Muscle of arm (tissue), 12 donors: ENCODE measurements around the gene PRM1. TPM values are rescaled to one million over a fixed set of nuclear protein-coding genes. Genes with fewer than 3 reads are reported as not detected.
"Not testable (repeated sequence)": the region's sequence is repeated elsewhere in the genome, so short reads cannot be mapped to it uniquely, and the experiment has no call there.

Source experiments
- DNase-seq: peaks from one replicate; pipeline ENCODE4 v3.0.0-alpha.2; 2013
- polyA plus RNA-seq, 12 donors: library from polyadenylated mRNA; unstranded; fragments of 120-200 nt; gene quantifications; one replicate each; pipeline ENCODE4 v1.2.1, GENCODE V29; 2013; ENCODE audit not compliant: insufficient read length in 12 of 12

The PRM1 gene
- polyA plus RNA-seq, 12 donors, result not detected

DNA sequence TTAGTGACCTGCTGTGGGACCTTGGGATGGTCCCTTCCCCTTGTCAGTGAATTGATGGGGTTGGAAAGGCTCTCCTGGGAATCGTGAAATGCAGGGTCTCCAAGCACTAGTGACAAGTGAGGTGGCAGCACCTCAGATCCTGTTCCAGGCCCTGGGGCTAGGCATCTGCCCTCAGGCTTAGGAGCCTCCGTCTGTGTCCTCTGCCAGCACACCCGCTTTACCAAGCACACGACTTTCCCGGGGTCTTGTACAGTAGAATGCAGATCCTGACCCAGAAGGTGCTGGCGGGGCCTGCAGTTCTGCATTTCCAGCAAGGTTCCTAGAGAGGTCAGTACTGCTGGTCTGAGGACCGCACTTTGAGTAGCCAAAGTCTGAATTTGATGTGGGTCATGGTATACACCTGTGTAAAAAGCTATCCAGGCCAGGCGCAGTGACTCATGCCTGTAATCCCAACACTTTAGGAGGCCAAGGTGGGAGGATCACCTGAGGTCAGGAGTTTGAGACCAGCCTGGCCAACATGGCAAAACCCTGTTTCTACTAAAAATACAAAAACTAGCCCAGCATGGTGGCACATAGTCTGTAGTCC lies 33.3 kb upstream of the PRM1 start:
- DNase-seq, result no peak

DNA sequence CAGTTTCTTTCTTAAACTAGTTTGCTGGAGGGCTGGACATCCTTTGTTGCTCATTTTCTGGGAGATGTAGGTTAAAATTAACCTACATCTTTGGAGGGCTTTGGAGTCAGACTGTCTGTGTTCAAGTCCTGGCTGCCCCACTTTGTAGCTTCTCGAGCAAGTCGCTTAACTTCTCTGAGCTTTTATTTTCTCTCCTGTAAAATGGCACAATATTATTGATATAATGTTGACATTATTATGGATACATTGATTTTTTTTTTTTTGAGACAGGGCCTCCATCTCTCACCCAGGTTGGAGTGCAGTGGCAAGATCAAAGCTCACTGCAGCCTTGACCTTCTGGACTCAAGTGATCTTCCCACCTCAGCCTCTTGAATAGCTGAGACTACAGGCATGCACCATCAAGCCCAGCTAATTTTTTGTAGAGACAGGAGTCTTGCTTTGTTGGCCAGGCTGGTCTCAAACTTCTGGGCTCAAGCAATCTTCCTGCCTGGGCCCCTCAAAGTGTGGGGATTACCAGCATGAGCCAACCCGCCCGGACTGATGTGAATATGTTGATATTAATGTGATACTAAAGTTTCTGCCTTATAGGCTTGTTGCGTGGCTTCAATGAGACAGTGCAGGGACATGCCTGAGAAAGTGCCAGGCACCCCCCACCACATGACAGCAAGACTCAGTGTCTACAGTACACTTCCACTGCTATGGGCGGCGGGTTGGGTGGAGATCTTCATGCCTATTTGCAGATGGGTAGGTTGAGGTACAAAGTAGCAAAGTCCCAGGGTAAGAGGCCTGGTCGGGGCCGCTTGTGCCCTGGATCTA lies 32.6 kb upstream of the PRM1 start:
- no peak for DNase-seq

DNA sequence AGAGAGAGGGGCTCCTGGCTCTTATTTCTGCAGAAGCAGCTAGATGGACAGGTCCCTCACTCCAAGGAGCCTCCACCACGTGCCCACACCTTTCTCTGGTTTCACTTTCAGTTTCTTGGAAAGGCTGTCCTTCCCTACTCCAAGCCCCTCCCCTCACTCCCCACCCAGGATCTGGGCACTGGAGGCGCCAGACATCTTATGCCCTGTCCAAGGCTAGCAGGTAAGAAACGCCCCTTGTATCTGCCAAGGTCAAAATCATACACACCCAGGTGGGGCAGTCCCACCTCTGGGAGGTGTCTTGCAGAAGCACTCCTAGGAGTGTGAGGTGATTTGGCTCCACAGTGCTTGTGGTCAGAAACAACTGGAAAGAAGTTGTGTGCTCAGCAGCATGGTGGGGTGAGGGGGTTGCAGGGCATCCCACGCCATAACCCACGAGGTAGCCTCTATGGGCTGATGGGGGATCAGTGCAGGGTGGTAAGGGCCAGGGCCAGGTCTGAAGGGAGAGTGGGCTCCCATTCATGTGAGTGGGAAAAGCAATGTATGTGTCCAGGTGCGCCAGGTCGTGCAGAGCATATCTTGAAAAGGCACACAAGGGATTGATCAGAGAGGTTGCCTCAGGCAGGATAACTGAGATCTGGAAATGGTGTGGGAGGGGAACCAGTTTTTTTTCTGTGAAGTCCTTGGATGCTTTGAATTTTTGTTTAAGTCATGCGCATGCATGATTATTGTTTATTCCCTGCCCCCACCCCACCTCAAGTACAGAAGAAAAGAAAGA lies 31.8 kb upstream of the PRM1 start:
- DNase-seq, result no peak

DNA sequence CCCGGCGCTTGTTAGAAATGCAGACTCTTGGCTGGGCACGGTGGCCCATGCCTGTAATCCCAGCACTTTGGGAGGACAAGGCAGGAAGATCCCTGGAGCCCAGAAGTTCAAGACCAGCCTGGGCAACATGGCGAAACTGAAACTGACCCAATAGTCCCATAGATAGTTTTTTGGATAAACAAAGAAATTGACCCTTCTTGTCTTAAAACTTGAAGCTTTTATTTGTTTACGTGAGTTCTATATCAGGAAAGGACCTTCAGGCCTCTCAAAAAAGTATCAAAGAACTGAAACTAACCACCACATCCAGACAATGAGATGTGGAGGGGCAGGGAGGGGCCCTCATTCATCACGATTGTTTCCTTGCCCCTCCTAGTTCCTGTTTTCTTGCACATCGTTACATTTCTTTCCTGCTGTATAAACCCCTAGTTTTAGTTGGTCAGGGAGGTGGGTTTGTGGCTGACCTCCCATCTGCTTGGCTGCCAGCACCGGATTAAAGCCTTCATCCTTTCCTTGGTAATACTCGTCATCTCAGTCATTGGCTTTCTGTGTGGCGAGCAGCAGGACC lies 29.9 kb upstream of the PRM1 start:
- no peak for DNase-seq

DNA sequence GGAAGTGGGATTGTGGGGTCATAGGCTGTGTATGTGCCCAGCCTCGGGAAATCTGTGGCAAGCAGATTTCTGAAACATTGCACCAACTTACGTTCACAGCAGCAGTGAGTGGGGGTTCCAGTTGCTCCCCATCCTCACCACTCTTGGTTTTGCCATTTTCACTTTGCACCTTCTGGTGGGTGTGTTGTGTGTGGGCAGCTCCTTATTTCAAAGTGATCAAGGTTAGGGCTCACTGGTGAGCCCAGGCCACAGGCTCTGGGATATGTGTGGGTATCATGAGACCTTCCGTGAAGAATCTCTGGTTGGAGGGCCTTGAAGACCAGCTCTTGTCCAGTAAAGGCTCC lies 29.5 kb upstream of the PRM1 start:
- DNase-seq, result no peak

DNA sequence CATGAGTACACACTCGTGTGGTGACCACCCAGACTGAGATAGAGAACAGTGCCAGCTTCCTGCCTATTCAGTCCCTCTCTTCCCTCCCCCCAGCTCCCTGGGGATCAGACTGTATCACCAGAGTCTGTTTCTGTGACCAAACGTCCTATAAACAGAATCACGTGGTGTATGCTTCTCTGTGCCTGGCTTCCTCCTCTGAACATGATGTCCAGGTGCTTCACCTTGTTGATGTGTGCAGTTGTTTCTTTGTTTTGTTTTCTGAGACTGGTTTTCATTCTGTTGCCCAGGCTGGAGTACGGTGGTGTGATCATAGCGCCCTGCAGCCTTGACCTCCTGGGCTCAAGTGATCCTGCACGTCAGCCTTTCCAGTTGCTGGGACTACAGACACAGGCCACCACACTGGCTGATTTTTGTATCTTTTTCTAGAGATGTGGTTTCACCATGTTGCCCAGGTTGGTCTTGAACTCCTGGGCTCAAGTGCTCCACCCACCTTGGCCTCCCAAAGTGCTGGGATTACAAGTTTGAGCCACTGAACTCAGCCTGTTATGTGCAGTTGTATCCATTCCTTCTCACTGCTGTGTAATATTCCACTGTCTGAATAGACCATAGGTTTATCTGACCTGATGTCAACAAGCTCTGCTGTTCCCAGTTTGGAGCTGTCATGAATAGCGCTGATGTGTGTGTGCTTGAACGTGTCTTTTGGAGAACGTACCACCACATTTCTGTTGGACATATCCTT lies 28.9 kb upstream of the PRM1 start:
- no peak for DNase-seq

DNA sequence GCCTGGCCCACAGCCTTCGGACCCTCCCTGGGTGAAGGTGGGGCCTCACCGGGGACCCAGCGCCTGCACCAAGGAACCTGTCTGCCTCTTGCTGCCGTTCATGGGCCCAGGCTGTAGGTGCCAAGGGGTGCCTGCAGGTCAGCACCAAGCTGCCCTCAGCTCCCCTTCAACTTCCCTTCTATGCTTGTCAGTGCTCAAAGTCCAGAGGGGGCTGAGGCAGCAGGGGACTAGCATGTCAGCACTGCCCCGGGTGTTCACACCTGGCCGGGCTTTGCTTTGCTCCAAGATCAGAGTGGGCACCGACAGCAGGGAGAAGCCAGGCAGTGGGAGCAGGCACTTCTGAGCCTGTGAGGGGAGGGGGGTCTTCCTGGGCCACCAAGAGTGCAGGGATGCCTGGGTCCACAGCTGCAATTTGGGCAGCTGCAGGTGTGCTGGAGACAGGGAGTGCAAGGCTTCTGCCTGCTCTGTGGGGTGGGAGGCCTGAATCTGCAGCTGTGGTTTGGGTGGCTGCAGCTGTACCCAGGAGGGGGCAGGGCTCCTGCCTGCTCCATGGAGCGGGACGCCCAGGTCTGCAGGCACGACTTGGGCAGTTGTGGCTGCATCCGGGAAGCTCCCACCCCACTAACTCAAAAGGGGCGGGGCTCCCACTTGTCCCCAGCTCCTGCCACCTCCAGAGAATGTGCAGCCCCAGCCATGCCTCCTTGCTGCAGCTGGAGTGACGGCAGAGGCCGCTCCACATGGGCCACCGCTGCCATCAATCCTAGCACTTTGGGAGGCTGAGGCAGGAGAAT lies 27.6 kb upstream of the PRM1 start:
- DNase-seq, result no peak

DNA sequence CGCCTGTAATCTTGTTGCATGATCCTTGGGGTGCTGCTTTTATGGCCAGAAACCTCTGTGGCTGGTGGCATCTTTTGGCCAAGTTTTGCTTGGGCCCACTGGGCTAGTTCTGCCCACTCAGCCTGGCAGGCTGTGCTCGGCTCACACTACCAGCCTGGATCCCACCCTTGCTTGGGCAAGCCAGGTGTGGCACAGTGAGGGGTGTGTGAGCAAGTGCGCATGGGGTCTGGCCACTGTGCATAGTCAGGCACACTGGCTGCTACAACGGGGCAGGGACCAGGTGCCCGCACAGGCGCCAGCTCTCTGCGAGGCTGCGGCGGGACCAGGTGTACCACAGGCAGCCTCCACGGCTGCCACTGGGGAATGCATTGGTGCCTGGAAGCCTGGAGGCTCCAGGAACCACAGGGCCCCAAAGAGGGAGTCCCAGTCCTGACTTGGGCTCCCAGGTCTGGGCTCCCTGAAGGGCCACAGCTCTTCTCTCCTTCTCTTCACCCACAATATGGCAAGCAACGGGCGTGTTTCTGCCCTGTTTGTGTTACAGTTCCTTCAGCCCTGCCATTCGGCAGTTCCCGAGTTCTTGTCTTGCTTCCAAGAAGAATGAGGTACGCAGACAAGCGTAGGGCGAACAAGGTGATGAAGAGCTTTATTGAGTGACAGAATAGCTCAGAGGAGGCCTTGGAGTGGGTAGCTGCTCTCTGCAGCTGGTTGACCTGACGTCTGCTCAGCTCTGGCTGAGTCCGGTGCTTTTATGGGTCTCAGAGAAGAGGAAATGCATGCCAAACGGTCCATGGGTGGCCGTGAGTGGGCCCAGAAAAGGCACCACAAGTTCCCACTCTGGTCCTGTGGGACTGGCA lies 26.7 kb upstream of the PRM1 start:
- no peak for DNase-seq

DNA sequence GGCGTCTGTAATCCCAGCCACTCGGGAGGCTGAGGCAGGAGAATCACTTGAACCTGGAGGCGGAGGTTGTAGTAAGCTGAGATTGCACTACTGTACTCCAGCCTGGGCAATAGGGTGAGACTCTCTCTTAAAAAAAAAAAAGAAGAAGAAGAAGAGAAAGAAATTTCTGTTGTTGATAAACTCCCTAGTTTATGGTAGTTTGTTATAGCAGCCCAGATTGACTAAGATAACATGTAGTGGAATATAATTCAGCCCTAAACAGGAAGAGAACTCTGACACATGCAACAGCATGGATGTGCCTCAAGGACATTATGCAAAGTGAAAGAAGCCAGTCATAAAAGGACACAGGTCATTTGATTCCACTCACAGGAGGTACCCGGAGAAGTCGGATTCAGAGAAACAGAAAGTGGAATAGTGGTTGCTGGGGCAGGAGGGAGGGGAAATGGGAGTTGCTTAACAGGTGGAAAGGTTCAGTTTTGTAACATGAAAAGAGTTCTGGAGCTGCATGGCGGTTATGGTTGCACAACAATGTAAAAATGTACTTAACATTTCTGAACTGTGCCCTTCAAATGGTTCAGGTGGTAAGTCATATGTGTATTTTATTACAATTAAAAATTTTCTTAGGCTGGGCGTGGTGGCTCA lies 26.0 kb upstream of the PRM1 start:
- no peak for DNase-seq

DNA sequence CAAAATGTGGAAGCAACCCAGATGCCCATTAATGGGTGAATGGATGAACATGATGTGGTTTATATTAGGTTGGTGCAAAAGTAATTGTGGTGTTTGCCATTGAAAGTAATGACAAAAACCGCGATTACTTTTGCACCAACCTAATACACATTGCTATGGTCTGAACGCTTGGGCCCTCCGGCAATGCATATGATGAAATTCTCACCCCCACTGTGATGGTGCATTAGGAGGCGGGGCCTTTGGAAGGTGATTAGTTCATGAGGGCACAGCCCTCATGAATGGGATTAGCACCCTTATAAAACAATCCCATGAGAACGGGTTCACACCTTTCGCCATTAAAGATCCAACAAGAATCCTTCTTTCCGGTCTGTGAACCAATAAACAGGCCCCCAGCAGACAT lies 25.3 kb upstream of the PRM1 start:
- DNase-seq, result no peak

DNA sequence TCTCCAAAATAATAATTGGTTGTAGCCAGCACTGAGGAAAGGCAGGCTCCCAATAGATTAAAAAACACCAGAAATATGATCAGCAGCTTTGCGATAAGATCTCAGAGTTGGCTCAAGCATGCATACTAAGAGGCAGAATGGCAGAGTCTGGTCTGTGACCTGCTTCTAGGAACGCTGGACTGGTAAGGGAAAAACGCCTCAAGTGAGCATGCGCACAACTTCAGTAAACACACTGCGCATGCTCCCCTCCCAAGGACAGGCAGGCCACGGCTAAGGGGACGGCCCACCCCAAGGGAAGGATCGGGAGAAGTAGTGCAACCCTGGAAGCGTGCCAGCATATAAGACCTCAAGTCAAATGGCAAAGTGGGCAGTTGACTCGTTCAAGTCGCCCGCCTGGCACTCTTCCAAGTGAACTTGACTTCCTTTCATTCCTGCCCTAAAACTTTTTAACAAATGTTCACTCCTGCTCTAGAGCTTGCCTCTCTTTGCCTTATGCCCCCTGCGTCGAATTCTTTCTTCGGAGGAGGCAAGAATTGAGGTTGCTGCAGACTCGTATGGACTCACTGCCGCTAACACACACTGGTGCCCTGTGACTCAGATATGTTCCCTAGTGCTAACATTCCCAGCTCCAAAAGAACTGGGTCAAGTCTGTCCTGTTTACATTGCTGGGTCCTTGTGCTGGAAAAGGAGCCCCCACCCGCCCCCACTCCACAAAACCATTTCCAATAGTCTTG lies 22.4 kb upstream of the PRM1 start:
- no peak for DNase-seq

DNA sequence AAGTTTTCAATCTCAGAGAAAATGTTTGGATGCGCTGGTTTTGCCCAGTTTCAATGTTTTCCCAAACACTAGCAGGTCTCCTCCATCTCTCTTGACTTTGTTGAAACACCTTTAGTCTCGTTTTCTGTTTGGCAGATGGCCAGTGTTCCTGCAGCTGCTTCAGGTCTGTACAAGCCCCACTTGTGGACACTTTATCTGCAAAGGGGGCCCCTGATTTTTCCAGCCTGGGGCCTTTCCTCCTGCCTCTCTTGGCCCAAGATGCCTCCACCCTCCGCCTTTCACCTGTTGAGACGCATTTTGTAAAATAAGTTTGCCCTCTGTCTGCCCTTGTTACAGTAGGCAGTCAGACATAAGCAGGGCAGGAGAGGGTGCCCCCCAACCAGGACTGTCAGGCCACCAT lies 21.8 kb upstream of the PRM1 start:
- DNase-seq, result no peak

DNA sequence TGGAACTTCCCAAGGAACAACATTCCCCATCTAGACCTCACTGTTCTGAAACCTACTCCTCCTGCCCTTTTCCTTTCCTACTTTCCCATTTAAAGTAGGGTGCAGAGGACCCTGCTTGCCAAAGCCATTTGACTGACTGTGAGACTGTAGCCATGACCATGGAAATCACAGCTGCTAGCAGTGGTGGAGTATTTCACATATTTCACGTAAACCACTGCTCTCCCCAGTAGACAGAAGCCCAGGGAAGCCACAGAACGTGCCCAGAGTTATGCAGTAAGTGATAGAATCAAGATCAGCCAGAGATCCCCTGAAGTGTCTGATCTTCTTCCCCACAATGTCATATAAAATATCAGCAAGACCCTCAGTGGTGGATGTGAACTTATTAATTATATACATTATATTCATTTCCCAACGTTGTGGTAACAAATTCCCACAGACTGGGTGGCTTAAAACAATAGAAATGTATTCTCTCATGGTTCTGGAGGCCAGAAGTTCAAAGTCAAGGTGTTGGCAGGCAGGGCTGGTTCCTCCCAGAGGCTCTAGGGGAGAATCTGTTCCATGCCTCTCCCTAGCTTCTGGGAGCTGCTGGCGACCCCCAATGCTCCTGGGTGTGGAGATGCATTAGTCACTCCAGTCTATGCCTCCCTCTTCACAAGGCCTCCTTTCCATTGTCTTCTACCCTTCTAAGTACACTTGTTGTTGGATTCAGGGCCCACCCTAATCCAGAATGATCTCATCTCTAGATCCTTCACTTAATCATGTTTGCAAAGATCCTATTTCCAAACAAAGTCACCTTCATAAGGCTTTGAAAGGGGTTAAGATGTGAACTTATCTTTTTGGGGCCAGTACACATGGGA lies 20.7 kb upstream of the PRM1 start:
- no peak for DNase-seq

DNA sequence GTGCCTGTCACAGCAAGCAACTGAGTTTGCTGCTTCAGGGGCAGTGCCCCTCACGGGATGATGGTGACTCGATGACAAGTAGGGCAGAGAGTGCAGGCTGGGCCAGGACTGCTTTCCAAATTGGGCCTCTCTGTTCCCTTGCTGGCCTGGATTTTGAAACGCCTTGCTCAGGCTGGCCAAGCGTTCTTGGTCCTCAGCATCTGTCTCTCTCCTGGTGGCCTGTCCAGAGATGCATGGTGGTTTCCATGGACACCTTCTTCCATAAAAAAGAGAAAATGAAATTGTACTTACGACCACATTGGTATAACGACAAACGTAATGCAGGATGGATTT lies 19.4 kb upstream of the PRM1 start:
- DNase-seq, result no peak

DNA sequence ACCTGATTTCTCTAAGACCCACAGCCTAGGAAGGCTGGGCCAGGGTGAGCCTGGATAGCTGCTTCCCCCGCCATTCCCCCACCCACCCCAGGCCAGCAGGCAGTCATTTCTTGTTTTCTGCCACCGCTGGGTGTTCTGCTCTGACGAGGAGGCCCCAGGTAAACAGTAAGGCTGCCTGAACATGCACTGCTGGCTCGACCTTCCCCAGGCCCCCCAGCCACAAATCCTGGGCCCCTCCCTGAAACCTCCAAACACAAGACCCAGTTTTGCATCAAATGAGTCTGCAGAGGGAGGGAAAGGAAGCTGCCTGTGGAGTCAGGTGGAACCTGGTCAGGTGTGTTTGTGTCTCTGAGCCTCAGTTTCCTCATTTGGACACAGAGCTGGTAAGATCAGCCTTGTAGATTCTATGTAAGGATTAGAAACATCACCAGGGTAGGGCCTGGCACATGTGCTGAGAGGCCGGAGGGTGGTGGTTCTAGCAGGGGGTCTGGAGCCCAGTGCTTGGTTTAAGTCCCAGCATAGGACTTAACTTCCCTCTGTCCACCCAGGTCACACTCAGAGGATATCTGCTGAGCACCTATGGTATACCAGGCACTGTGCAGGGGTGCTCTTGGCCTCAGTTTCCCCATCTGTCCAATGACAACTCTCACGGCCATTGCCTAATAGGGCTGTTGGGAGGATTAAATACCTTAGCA lies 18.9 kb upstream of the PRM1 start:
- no peak for DNase-seq

DNA sequence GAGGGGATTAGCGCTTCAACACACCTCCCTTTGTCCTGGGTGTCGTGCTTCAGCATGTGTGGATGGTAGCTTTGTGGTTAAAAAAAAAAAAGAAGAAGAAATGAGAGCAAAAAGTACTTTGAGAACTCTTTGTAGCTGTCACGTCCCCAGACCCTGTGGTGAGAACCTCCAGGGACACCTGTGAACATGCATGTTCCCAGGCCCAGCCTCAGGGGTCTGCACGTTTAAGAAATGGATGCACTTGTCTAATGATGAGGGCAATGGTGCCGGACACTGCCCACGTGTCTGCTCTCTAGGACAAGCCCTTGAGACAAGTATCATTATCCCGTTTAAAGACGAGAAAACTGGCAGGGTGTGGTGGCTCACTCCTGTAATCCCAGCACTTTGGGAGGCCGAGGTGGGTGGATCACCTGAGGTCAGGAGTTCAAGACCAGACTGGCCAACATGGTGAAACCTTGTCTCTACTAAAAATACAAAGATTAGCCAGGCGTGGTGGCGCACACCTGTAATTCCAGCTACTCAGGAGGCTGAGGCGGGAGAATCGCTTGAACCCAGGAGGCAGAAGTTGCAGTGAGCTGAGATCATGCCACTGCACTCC lies 17.9 kb upstream of the PRM1 start:
- not testable (repeated sequence) for DNase-seq
